HEK293 (cell line): Measurements from ENCODE around the gene CLEC16A.
A peak's percentile ranks its signal among the peaks of the same experiment; 100 is the strongest.

Source experiments
- CTCF ChIA-PET: fragments of 350-600 bp; formaldehyde crosslinking; extraction: SDS; loops from one replicate; lab custom pipeline; 2021; ENCODE audit warnings: antibody characterized with exemption; lab: Yijun Ruan, JAX
- POLR2A ChIA-PET: fragments of 300-600 bp; formaldehyde crosslinking; extraction: SDS; loops from one replicate; lab custom pipeline; 2020; ENCODE audit warnings: antibody characterized with exemption, inconsistent platforms; lab: Yijun Ruan, JAX
- H3K27ac ChIP-seq: fragments of 200-500 bp; sonication (Bioruptor generic); 2 replicates; pipeline ENCODE4 v1.5.1; 2014; ENCODE audit warnings: low read depth, low read length, control low read depth, inconsistent platforms; ENCODE audit errors: extremely low read depth
- H3K36me3 ChIP-seq, 2 experiments: fragments of 200-500 bp in 1 of 2; sonication (Bioruptor generic) in 1 of 2; 1 replicate in 1 of 2; 2 replicates in 1 of 2; pipeline ENCODE4 v1.5.1; 2014 to 2017; ENCODE audit warnings: inconsistent platforms in 2 of 2, low read length in 2 of 2; ENCODE audit not compliant: control insufficient read depth in 2 of 2, insufficient read depth in 1 of 2
- H3K4me1 ChIP-seq: fragments of 200-500 bp; sonication (Bioruptor generic); 2 replicates; pipeline ENCODE4 v1.5.1; 2014; ENCODE audit warnings: mild to moderate bottlenecking, low read length, inconsistent platforms; ENCODE audit not compliant: control insufficient read depth, insufficient read depth
- H3K4me3 ChIP-seq: 2 replicates; pipeline ENCODE4 v1.5.1; 2011; ENCODE audit warnings: low read depth, mild to moderate bottlenecking, control low read depth, low read length, moderate library complexity
- H3K9me3 ChIP-seq: fragments of 200-500 bp; sonication (Bioruptor generic); 2 replicates; pipeline ENCODE4 v1.5.1; 2014; ENCODE audit warnings: low read depth, low read length, inconsistent platforms; ENCODE audit not compliant: control insufficient read depth, insufficient read depth
- EGR2 ChIP-seq: fragments of 450-650 bp; formaldehyde crosslinking; IDR thresholded peaks from 2 replicates; pipeline ENCODE4 v1.5.1; 2016; ENCODE audit warnings: low read depth, missing biosample characterization, missing genetic modification characterization
- GFI1B ChIP-seq: fragments of 450-650 bp; formaldehyde crosslinking; IDR thresholded peaks from 2 replicates; pipeline ENCODE4 v1.5.1; 2016; ENCODE audit warnings: missing biosample characterization, missing genetic modification characterization
- GLI4 ChIP-seq: fragments of 450-650 bp; formaldehyde crosslinking; IDR thresholded peaks from 2 replicates; pipeline ENCODE4 v1.5.1; 2016; ENCODE audit warnings: missing biosample characterization, missing genetic modification characterization
- KLF10 ChIP-seq: fragments of 450-650 bp; IDR thresholded peaks from 2 replicates; pipeline ENCODE4 v1.5.1; 2018; ENCODE audit warnings: missing biosample characterization, mild to moderate bottlenecking, missing genetic modification characterization
- REST ChIP-seq: fragments of 450-650 bp; formaldehyde crosslinking; IDR thresholded peaks from 2 replicates; pipeline ENCODE4 v1.5.1; 2016; ENCODE audit warnings: missing biosample characterization, missing genetic modification characterization
- SCRT1 ChIP-seq: fragments of 450-650 bp; formaldehyde crosslinking; IDR thresholded peaks from 2 replicates; pipeline ENCODE4 v1.5.1; 2016; ENCODE audit warnings: missing biosample characterization, missing genetic modification characterization, borderline replicate concordance
- SCRT2 ChIP-seq: fragments of 450-650 bp; formaldehyde crosslinking; IDR thresholded peaks from 2 replicates; pipeline ENCODE4 v1.5.1; 2016; ENCODE audit warnings: missing biosample characterization, missing genetic modification characterization
- ZFHX2 ChIP-seq: fragments of 450-650 bp; formaldehyde crosslinking; conservative IDR thresholded peaks from 2 replicates; pipeline ENCODE4 v1.5.1; 2016; ENCODE audit warnings: missing biosample characterization, missing genetic modification characterization
- ZNF140 ChIP-seq: fragments of 450-650 bp; formaldehyde crosslinking; IDR thresholded peaks from 2 replicates; pipeline ENCODE4 v1.5.1; 2016; ENCODE audit warnings: missing biosample characterization, missing genetic modification characterization
- ZNF16 ChIP-seq: fragments of 450-650 bp; formaldehyde crosslinking; IDR thresholded peaks from 2 replicates; pipeline ENCODE4 v1.5.1; 2016; ENCODE audit warnings: low read depth, missing biosample characterization, missing genetic modification characterization
- ZNF223 ChIP-seq: fragments of 450-650 bp; formaldehyde crosslinking; IDR thresholded peaks from 2 replicates; pipeline ENCODE4 v1.5.1; 2016; ENCODE audit warnings: missing biosample characterization, missing genetic modification characterization
- ZNF239 ChIP-seq: fragments of 450-650 bp; formaldehyde crosslinking; IDR thresholded peaks from 2 replicates; pipeline ENCODE4 v1.5.1; 2016; ENCODE audit warnings: missing biosample characterization, missing genetic modification characterization
- ZNF292 ChIP-seq: fragments of 450-650 bp; formaldehyde crosslinking; IDR thresholded peaks from 2 replicates; pipeline ENCODE4 v1.5.1; 2016; ENCODE audit warnings: low read depth, missing biosample characterization, missing genetic modification characterization, borderline replicate concordance
- ZNF350 ChIP-seq: fragments of 450-650 bp; formaldehyde crosslinking; IDR thresholded peaks from 2 replicates; pipeline ENCODE4 v1.5.0; 2017; ENCODE audit warnings: missing biosample characterization, mild to moderate bottlenecking, missing genetic modification characterization
- ZNF488 ChIP-seq: fragments of 450-650 bp; formaldehyde crosslinking; IDR thresholded peaks from 2 replicates; pipeline ENCODE4 v1.5.1; 2016; ENCODE audit warnings: missing biosample characterization, missing genetic modification characterization
- ZNF560 ChIP-seq: fragments of 450-650 bp; formaldehyde crosslinking; IDR thresholded peaks from 2 replicates; pipeline ENCODE4 v1.5.1; 2017; ENCODE audit warnings: missing biosample characterization, missing genetic modification characterization, borderline replicate concordance
- ZNF561 ChIP-seq: fragments of 450-650 bp; IDR thresholded peaks from 2 replicates; pipeline ENCODE4 v1.5.1; 2018; ENCODE audit warnings: missing biosample characterization, missing genetic modification characterization, borderline replicate concordance
- ZNF621 ChIP-seq: fragments of 450-650 bp; formaldehyde crosslinking; IDR thresholded peaks from 2 replicates; pipeline ENCODE4 v1.5.1; 2017; ENCODE audit warnings: missing biosample characterization, missing genetic modification characterization
- ZNF623 ChIP-seq: fragments of 450-650 bp; formaldehyde crosslinking; IDR thresholded peaks from 2 replicates; pipeline ENCODE4 v1.5.1; 2016; ENCODE audit warnings: missing biosample characterization, missing genetic modification characterization
- ZNF785 ChIP-seq: fragments of 450-650 bp; formaldehyde crosslinking; IDR thresholded peaks from 2 replicates; pipeline ENCODE4 v1.5.1; 2016; ENCODE audit warnings: missing biosample characterization, missing genetic modification characterization
- ZNF791 ChIP-seq: fragments of 450-650 bp; formaldehyde crosslinking; IDR thresholded peaks from 2 replicates; pipeline ENCODE4 v1.5.1; 2016; ENCODE audit warnings: missing biosample characterization, missing genetic modification characterization
- ZNF843 ChIP-seq: fragments of 450-650 bp; formaldehyde crosslinking; IDR thresholded peaks from 2 replicates; pipeline ENCODE4 v1.5.1; 2016; ENCODE audit warnings: missing biosample characterization, missing genetic modification characterization
- ZSCAN30 ChIP-seq: fragments of 450-650 bp; IDR thresholded peaks from 2 replicates; pipeline ENCODE4 v1.5.1; 2018; ENCODE audit warnings: missing biosample characterization, mild to moderate bottlenecking, missing genetic modification characterization, moderate library complexity

The CLEC16A gene

GRCh38 chr16:11225677-11226549, 281.5 kb downstream of the CLEC16A start:
- H3K9me3 ChIP-seq = no peaks in the 10 kb centered on the region
- H3K4me3 ChIP-seq = no peak overlapping the region
- CTCF ChIA-PET = interaction anchor here (0.6 to 0.7 kb wide), 2 partner anchors 147 to 180 kb away, joined by 3 to 4 read pairs; no protein-coding TSS in a partner anchor
- no peak for TF ChIP-seq ZNF621 (tag by site-specific recombination)
- no peak for TF ChIP-seq ZNF785
- TF ChIP-seq ZNF623 (tag by site-specific recombination) = peak; percentile 88
- 0 out of 2 replicates have a peak, but pooled peaks have one; percentile 12 for TF ChIP-seq SCRT1 (tag by site-specific recombination)
- TF ChIP-seq SCRT2 = 0 out of 2 replicates have a peak, but pooled peaks have one; percentile 24
- no peak overlapping the region for H3K27ac ChIP-seq
- POLR2A ChIA-PET = no interaction called here
- no peaks in the 10 kb centered on the region for H3K36me3 ChIP-seq
- no peaks in the 10 kb centered on the region for H3K4me1 ChIP-seq

- Histone ChIP-seq H3K36me3 (no peaks in the 10 kb centered on the region), H3K4me3 (no peak overlapping the region), H3K27ac (no peak overlapping the region), H3K9me3 (no peaks in the 10 kb centered on the region), H3K4me1 (no peaks in the 10 kb centered on the region)
- ChIA-PET POLR2A (interaction anchor here (1.1 kb wide), 1 partner anchor 26 kb away, joined by 3 read pairs; no protein-coding TSS in a partner anchor), CTCF (interaction anchor here (0.6 kb wide), 1 partner anchor 52 kb away, joined by 3 read pairs; no protein-coding TSS in a partner anchor)
- TF ChIP-seq GLI4 (tag by site-specific recombination) (no peak), GFI1B (tag by site-specific recombination) (no peak), REST (tag by site-specific recombination) (no peak), EGR2 (tag by site-specific recombination) (peak; percentile 58; the same call in 1 of the 2 replicates), ZNF560 (tag by site-specific recombination) (no peak), ZFHX2 (peak; percentile 57), ZNF239 (tag by site-specific recombination) (no peak), ZNF488 (tag by site-specific recombination) (no peak), ZNF16 (tag by site-specific recombination) (no peak), ZSCAN30 (tag by site-specific recombination) (no peak)
These were observed 285.1 kb downstream of the CLEC16A start for GRCh38 chr16:11229432-11229831.

GRCh38 chr16:11229906-11230305, 285.5 kb downstream of the CLEC16A start:
- TF ChIP-seq ZNF140 (tag by site-specific recombination) (no peak), ZNF561 (no peak), ZNF350 (tag by site-specific recombination) (no peak), ZNF292 (tag by site-specific recombination) (no peak), KLF10 (tag by site-specific recombination) (no peak), ZNF223 (tag by site-specific recombination) (no peak), ZNF791 (tag by site-specific recombination) (no peak), ZNF843 (no peak)
- Histone ChIP-seq H3K27ac (no peak overlapping the region), H3K36me3 (no peaks in the 10 kb centered on the region), H3K4me3 (no peak overlapping the region), H3K4me1 (no peaks in the 10 kb centered on the region), H3K9me3 (no peaks in the 10 kb centered on the region)
- ChIA-PET CTCF (interaction anchor here (0.6 kb wide), 1 partner anchor 52 kb away, joined by 3 read pairs; no protein-coding TSS in a partner anchor), POLR2A (interaction anchor here (1.1 kb wide), 1 partner anchor 26 kb away, joined by 3 read pairs; no protein-coding TSS in a partner anchor)
